ENCODE results near the gene UNC50.

DNA sequence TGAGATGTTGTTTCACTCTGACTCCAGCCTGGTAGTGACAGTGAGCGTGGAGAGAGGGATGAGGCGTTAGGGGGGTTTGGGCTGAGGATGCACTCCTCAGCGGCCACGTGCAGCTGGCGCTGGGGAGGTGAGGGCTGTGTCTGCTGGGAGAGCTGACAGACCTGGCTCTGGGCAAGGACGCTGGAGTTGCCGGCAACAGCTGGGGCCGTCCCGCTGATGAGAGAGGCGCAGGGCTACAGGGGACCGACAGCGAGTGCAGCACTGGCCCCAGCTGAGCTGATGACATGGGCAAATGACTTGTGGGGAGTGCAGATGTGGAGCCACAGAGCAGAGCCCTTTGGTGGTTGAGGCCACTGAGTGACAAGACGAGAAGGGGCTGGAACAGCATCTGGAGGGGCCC is 38.5 kb upstream of the UNC50 start:
- TF ChIP-seq GATA2 (IDR thresholded peaks at IDR 0.05; ENCODE audit: low read depth, low read length) (no peak), GATA3 (IDR thresholded peaks at IDR 0.05; ENCODE audit: low read depth, low read length) (no peak)

Data from SH-SY5Y (cell line).